Right renal pelvis (tissue), 4 donors: Measurements from ENCODE around the gene NT5DC4. TPM values are rescaled to one million over a fixed set of nuclear protein-coding genes. Genes with fewer than 3 reads are reported as not detected.
A peak's percentile ranks its signal among the peaks of the same experiment; 100 is the strongest.

Source experiments
- DNase-seq, 4 donors: peaks; one replicate each; pipeline ENCODE4 v3.0.0-alpha.2; 2013; ENCODE audit warnings: low read depth in 4 of 4, low spot score in 3 of 4, missing footprints in 1 of 4
- polyA plus RNA-seq, 4 donors: library from polyadenylated mRNA; unstranded; fragments of 120-200 nt; gene quantifications; one replicate each; pipeline ENCODE4 v1.2.1, GENCODE V29; 2013; ENCODE audit not compliant: insufficient read length in 4 of 4

The NT5DC4 gene
- polyA plus RNA-seq = under 1 TPM in 3 of 4 donors, not detected in 1; 0.08 to 0.48 (median 0.29) TPM

GRCh38 chr2:112720785-112721184 is at the start of gene NT5DC4:
TSS of gene NT5DC4 (plus strand) at chr2:112721020. CDS start at chr2:112721080, 60 bp downstream.
- no peak for DNase-seq

- DNase-seq = no peak
Observed at GRCh38 chr2:112671801-112672200, 49.0 kb upstream of the NT5DC4 start.

GRCh38 chr2:112673008-112673407 is 47.8 kb upstream of the NT5DC4 start:
- no peak for DNase-seq

GRCh38 chr2:112674229-112674628 is 46.6 kb upstream of the NT5DC4 start:
- no peak for DNase-seq

GRCh38 chr2:112679484-112679883 is 41.3 kb upstream of the NT5DC4 start:
- no peak for DNase-seq

GRCh38 chr2:112680666-112681101 is 40.1 kb upstream of the NT5DC4 start:
- DNase-seq = no peak

- DNase-seq = no peak
Observed at GRCh38 chr2:112682101-112682500, 38.7 kb upstream of the NT5DC4 start.

- DNase-seq = no peak
Observed at GRCh38 chr2:112683550-112684414, 37.0 kb upstream of the NT5DC4 start.

GRCh38 chr2:112684415-112684775 is 36.4 kb upstream of the NT5DC4 start:
- DNase-seq = no peak

- DNase-seq = no peak
Observed at GRCh38 chr2:112685271-112685884, 35.4 kb upstream of the NT5DC4 start.

- no peak for DNase-seq
Observed at GRCh38 chr2:112686348-112687217, 34.2 kb upstream of the NT5DC4 start.

- no peak for DNase-seq
Observed at GRCh38 chr2:112687522-112687921, 33.3 kb upstream of the NT5DC4 start.

GRCh38 chr2:112688086-112688880 is 32.5 kb upstream of the NT5DC4 start:
- DNase-seq = no peak

- DNase-seq = no peak
Observed at GRCh38 chr2:112690853-112691401, 29.9 kb upstream of the NT5DC4 start.

GRCh38 chr2:112691881-112692281 is 28.9 kb upstream of the NT5DC4 start:
- no peak for DNase-seq

GRCh38 chr2:112692495-112692911 is 28.3 kb upstream of the NT5DC4 start:
- DNase-seq = peak in 1 of 4 donors; percentile 18

- DNase-seq = no peak
Observed at GRCh38 chr2:112692918-112693317, 27.9 kb upstream of the NT5DC4 start.

GRCh38 chr2:112693596-112693995 is 27.2 kb upstream of the NT5DC4 start:
- no peak for DNase-seq

- no peak for DNase-seq
Observed at GRCh38 chr2:112694182-112694581, 26.6 kb upstream of the NT5DC4 start.
